LNCAP (cell line): ENCODE measurements around the gene FANCG.

Experiments
- CTCF ChIP-seq: fragments of 450-650 bp; IDR thresholded peaks from 2 replicates; pipeline ENCODE4 v1.5.1; 2017; ENCODE audit warnings: mild to moderate bottlenecking

The FANCG gene

DNA sequence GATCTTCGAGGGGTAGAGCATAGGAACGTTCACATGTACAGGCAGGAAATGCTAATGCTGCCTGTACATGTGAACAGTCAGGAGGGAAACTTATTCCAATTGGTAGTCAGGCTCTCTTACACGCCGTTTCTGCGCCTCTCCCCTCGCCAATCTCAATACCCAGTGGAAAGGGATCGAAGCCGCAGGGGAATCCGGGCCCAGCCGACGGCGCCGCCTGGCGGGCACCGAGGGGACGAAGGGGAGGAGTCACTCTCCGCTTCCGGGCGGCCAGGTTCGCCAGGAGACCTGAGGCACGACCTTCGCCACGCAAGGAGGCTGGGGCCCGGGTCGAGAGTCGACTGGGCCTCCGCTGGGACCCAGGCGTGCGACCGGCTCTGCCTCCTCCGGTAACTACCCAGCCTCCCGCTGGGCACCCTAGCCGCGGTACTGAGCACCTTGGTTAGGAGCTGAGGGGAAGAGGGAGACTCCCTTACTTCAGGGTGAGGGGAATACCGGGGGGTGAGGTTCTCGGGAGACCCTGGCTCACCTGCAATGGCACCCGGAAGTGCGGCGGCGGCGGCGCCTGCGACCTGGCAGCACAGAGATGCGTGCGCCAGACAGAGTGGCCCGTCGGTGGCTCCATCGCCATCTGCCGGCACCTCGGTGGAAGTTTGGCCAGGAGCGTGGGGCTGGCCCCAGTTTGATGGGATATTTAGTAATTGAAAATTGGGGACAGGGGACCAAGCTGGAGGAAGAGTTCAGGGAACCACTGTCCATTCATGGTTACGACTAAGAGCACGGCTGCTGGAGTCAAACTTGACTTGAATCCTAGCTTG is 16.5 kb upstream of the FANCG start, which contains the start of gene PIGO:
TSS of gene PIGO (minus strand) at position 557 of the 815 bp plus-strand sequence. CDS start 1,026 bp downstream, outside the sequence.
- TF ChIP-seq CTCF, result peak; percentile 77

- TF ChIP-seq CTCF, result no peak
These were observed 11.8 kb upstream of the FANCG start for GRCh38 chr9:35091536-35091935.

- TF ChIP-seq CTCF, result no peak
These were observed 9.7 kb upstream of the FANCG start for GRCh38 chr9:35089434-35089833.

DNA sequence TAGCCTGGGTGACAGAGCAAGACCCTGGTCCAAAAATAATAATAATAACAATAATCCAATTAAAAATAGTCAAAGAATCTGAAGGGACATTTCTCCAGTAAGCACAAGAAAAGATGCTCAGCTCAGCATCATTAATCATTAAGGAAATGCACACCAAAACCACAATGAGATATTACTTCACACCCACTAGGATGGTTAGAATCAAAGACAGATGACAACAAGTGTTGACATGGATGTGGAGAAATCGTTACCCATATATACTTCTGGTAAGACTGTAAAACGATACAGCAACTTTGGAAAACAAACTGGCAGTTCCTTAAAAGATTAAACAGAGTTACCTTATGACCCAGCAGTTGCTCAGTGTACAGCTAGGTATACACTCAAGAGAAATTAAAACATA is 5.3 kb upstream of the FANCG start:
- TF ChIP-seq CTCF, result no peak

GRCh38 chr9:35079041-35079425 is 709 bp downstream of the FANCG start:
- no peak for TF ChIP-seq CTCF

DNA sequence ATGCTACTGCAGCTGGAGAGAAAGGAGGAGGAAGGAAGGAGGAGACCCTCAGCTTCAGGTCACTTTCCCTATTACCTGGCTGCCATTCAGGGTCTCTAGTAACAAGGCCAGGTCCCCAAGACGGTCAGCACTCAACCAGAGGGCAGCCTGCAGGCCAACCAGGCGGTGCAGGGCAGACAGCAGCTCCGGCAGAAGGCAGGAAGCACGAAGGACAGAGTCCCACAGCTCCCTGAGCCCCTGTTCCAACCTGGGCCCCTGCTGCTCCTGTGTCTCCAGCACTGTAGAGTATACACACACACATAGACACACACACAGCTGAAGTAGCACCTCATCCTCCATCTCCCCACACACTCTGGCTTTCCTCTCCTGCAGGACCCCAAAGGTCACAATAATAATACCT is 1.7 kb downstream of the FANCG start:
- no peak for TF ChIP-seq CTCF

- no peak for TF ChIP-seq CTCF
These were observed 2.9 kb downstream of the FANCG start for GRCh38 chr9:35076848-35077247.
